Osteocyte (in vitro differentiated cells): ENCODE measurements around the gene PNPLA2. TPM values are rescaled to one million over a fixed set of nuclear protein-coding genes. Genes with fewer than 3 reads are reported as not detected.

ENCODE experiments used
- DNase-seq: peaks from one replicate; pipeline ENCODE4 v3.0.0; 2021; ENCODE audit warnings: mixed read lengths; ENCODE audit not compliant: unreplicated experiment; ENCODE audit errors: extremely low spot score
- H3K27ac Mint-ChIP-seq: one replicate; pipeline ENCODE4 v1.8.0; 2021; ENCODE audit warnings: mild to moderate bottlenecking, mixed read lengths; ENCODE audit not compliant: unreplicated experiment
- H3K27me3 Mint-ChIP-seq: one replicate; pipeline ENCODE4 v1.8.0; 2021; ENCODE audit warnings: mixed read lengths; ENCODE audit not compliant: unreplicated experiment
- H3K36me3 Mint-ChIP-seq: one replicate; pipeline ENCODE4 v1.8.0; 2021; ENCODE audit warnings: mixed read lengths; ENCODE audit not compliant: unreplicated experiment
- H3K4me1 Mint-ChIP-seq: one replicate; pipeline ENCODE4 v1.8.0; 2021; ENCODE audit warnings: mixed read lengths; ENCODE audit not compliant: unreplicated experiment
- H3K4me3 Mint-ChIP-seq: one replicate; pipeline ENCODE4 v1.8.0; 2021; ENCODE audit warnings: mild to moderate bottlenecking, moderate library complexity, mixed read lengths; ENCODE audit not compliant: unreplicated experiment
- H3K9me3 Mint-ChIP-seq: one replicate; pipeline ENCODE4 v1.8.0; 2021; ENCODE audit warnings: mixed read lengths; ENCODE audit not compliant: unreplicated experiment
- CTCF ChIP-seq: fragments of 200-600 bp; sonication (generic); IDR thresholded peaks from 2 replicates; pipeline ENCODE4 v1.5.0; 2021; ENCODE audit warnings: antibody characterized with exemption, mild to moderate bottlenecking, moderate library complexity
- total RNA-seq: library from RNA; stranded (reverse); gene quantifications from 2 replicates; pipeline ENCODE4 v1.2.1, GENCODE V29; 2021

Gene PNPLA2
- total RNA-seq, 1 donor from 2014 or later = 96.4 TPM

DNA sequence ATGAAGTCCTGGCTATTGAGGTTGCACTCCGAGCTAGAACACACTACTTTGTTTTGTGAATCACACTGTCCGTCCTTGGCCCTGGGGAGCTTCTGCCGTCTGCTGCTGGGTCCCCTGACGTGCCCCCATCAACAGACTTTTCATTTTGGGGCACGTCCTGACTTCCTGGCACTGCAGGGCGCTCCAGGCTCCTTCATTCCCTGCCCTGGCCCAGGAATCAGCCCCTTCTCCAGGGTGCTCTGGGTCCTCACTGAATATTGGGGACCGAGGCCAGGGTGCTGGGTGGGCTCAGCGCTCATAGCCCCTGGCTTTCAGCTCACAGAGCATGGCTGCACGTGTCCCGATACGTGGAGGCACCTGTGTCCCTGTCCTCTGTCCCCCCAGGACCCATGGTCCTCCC is 46.2 kb downstream of the PNPLA2 start:
- Mint-ChIP-seq H3K36me3 (no peaks in the 10 kb centered on the region), H3K9me3 (no peaks in the 10 kb centered on the region), H3K27me3 (no peaks in the 10 kb centered on the region), H3K27ac (no peak overlapping the region), H3K4me1 (peaks cover 14% of the 10 kb centered on the region), H3K4me3 (no peak overlapping the region)
- DNase-seq = no peak
- TF ChIP-seq CTCF = no peak

DNA sequence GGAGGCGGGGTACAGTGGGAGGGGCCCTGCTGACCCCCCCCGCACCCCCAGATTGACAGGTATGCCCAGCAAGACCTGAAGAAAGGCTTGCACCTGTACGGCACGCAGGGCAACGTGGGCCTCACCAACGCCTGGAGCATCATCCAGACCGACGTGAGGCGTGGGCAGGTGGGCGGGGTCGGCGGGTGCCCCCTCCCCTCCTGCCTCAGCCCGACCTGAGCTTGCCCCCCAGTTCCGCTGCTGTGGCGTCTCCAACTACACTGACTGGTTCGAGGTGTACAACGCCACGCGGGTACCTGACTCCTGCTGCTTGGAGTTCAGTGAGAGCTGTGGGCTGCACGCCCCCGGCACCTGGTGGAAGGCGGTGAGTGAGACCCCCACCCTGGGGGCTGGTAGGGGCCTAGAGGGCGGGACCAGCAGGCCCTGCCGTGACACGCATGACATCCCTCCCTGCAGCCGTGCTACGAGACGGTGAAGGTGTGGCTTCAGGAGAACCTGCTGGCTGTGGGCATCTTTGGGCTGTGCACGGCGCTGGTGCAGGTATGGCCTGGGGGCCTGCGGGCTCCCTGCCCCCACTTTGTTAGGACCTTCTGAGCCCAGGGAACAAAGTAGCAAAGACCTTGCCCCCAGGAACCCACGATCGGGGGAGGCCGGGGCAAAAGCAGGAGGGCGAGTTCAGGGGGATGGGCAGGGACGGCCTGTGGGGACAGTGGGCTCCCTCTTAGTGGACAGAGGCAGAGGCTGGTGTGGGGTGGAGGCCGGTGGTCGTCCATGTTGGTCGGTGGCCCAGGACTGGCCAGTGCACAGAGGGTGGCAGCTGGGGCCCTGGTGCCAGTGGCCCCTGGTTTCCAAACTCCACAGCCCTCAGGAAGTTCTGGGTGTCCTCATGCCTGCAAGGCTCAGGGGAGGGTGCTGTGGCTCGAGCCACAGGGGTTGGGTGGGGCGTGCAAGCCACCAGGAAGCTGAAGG is 47.0 kb downstream of the PNPLA2 start:
- Mint-ChIP-seq H3K27me3 (no peaks in the 10 kb centered on the region), H3K4me1 (peaks cover 11% of the 10 kb centered on the region), H3K36me3 (no peaks in the 10 kb centered on the region), H3K4me3 (no peak overlapping the region), H3K9me3 (no peaks in the 10 kb centered on the region), H3K27ac (no peak overlapping the region)
- DNase-seq = no peak
- no peak for TF ChIP-seq CTCF

DNA sequence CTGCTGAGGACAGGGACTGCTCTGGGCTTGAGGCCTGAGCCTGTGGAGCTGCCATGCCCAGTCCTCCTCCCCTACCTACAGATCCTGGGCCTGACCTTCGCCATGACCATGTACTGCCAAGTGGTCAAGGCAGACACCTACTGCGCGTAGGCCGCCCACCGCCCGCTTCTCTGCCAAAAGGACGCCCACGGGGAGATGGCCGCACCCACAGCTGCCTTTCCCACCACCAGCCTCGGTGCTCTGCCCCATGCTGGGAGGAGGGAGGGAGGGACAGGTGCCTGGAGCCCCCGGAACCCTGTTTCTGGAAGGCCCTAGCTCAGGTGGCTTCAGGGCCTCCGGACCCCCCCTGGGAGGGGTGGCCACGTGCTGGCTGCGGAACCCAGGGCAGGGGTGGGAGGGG is 47.8 kb downstream of the PNPLA2 start:
- no peaks in the 10 kb centered on the region for H3K36me3 Mint-ChIP-seq
- H3K9me3 Mint-ChIP-seq = no peaks in the 10 kb centered on the region
- no peak overlapping the region for H3K4me3 Mint-ChIP-seq
- peaks cover 4% of the 10 kb centered on the region for H3K4me1 Mint-ChIP-seq
- DNase-seq = no peak
- H3K27ac Mint-ChIP-seq = no peak overlapping the region
- TF ChIP-seq CTCF = no peak
- H3K27me3 Mint-ChIP-seq = no peaks in the 10 kb centered on the region

DNA sequence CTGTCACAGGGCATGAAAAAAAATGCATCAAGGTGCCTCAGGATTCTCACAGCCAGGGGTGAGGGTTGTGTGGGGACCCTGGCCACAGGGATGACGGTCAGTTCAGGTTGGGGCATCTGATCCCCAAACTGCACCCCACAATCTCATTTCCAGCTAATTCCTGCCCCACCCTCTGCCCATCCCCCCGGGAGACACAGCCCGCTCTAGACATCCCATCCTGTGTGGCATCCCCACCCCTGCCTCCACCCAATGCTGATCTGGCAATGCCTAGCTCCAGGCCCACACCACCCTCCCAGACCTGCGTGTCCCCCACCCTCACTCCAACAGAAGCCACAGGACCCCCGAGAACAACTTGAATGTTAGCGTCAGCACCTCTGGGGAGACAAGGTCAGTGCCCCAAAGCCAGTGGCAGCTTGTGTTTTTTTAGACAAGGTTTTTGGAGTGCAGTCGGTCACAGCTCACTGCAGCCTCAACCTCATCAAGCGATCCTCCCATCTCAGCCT is 49.2 kb downstream of the PNPLA2 start:
- no peak for TF ChIP-seq CTCF
- Mint-ChIP-seq H3K27ac (no peak overlapping the region), H3K27me3 (no peaks in the 10 kb centered on the region), H3K9me3 (no peaks in the 10 kb centered on the region), H3K36me3 (no peaks in the 10 kb centered on the region), H3K4me1 (peaks cover 4% of the 10 kb centered on the region), H3K4me3 (no peak overlapping the region)
- DNase-seq = no peak

DNA sequence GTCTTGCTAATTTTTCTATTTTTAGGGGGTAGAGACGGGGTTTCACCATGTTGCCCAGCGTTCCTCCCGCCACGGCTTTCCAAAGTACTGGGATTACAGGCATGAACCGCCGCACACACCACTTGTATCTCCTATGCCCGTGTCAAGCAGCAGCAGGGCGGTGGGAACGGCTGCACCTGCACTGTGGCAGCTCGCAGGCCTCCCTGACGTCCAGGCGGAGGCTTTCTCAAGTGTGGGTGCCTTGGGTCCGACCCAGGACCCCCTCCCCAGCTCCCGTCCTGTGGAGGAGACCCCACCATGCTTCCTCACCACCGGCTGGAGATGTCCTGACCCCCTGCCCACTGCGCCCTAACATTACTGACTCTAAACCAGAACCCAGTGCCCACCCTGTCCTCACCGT is 49.7 kb downstream of the PNPLA2 start:
- no peak for TF ChIP-seq CTCF
- H3K27me3 Mint-ChIP-seq = no peaks in the 10 kb centered on the region
- peaks cover 4% of the 10 kb centered on the region for H3K4me1 Mint-ChIP-seq
- no peak overlapping the region for H3K4me3 Mint-ChIP-seq
- no peaks in the 10 kb centered on the region for H3K36me3 Mint-ChIP-seq
- H3K27ac Mint-ChIP-seq = no peak overlapping the region
- no peak for DNase-seq
- H3K9me3 Mint-ChIP-seq = no peaks in the 10 kb centered on the region
